Skin of body (tissue), 2 donors: ENCODE measurements around the gene TOP3A. TPM values are rescaled to one million over a fixed set of nuclear protein-coding genes. Genes with fewer than 3 reads are reported as not detected.

Experiments used
- DNase-seq: peaks from one replicate; lab custom pipeline; 2025; lab: John Stamatoyannopoulos, UW
- total RNA-seq: library from RNA; depleted of rRNA; stranded (reverse); fragments of >200 nt; gene quantifications from one replicate; pipeline ENCODE4 v1.2.3, GENCODE V29; 2014

The TOP3A gene
- total RNA-seq, 1 donor from 2014 or later, result 26.2 TPM

- DNase-seq, result no peak
These were observed 33.9 kb downstream of the TOP3A start for GRCh38 chr17:18280766-18281371.

GRCh38 chr17:18280249-18280648 is 34.5 kb downstream of the TOP3A start:
- no peak for DNase-seq

GRCh38 chr17:18278867-18279266 is 35.9 kb downstream of the TOP3A start:
- no peak for DNase-seq

GRCh38 chr17:18277076-18277475 is 37.7 kb downstream of the TOP3A start:
- DNase-seq, result no peak

- no peak for DNase-seq
These were observed 44.5 kb downstream of the TOP3A start for GRCh38 chr17:18270046-18270931.

- no peak for DNase-seq
These were observed 46.7 kb downstream of the TOP3A start for GRCh38 chr17:18267927-18268711.

GRCh38 chr17:18267366-18267765 is 47.4 kb downstream of the TOP3A start:
- DNase-seq, result no peak

GRCh38 chr17:18263885-18264682 is 50.7 kb downstream of the TOP3A start:
- DNase-seq, result no peak

- no peak for DNase-seq
These were observed 52.2 kb downstream of the TOP3A start for GRCh38 chr17:18262641-18263040.

GRCh38 chr17:18262111-18262510 is 52.7 kb downstream of the TOP3A start:
- DNase-seq, result no peak

GRCh38 chr17:18261659-18262058 is 53.1 kb downstream of the TOP3A start:
- no peak for DNase-seq

- DNase-seq, result no peak
These were observed 53.7 kb downstream of the TOP3A start for GRCh38 chr17:18261146-18261515.

- DNase-seq, result peak; percentile 91
These were observed 54.3 kb downstream of the TOP3A start, which contains the start of gene MIEF2 for GRCh38 chr17:18260332-18261145. Gene MIEF2, plus strand, starts transcription at chr17:18260662. Its CDS starts 2,059 bp downstream, at chr17:18262721.

GRCh38 chr17:18259621-18260331 is 55.0 kb downstream of the TOP3A start:
- DNase-seq, result no peak

- no peak for DNase-seq
These were observed 56.3 kb downstream of the TOP3A start, which contains the start of gene FLII for GRCh38 chr17:18258356-18259038. Gene FLII, minus strand, starts transcription at chr17:18258738. Its CDS starts 48 bp downstream, at chr17:18258690.

- no peak for DNase-seq
These were observed 56.8 kb downstream of the TOP3A start for GRCh38 chr17:18257982-18258355.

- no peak for DNase-seq
These were observed 57.4 kb downstream of the TOP3A start for GRCh38 chr17:18257268-18257981.

- DNase-seq, result no peak
These were observed 58.0 kb downstream of the TOP3A start for GRCh38 chr17:18256776-18257175.
